ENCODE results near the gene PAQR5.

Gene PAQR5

DNA sequence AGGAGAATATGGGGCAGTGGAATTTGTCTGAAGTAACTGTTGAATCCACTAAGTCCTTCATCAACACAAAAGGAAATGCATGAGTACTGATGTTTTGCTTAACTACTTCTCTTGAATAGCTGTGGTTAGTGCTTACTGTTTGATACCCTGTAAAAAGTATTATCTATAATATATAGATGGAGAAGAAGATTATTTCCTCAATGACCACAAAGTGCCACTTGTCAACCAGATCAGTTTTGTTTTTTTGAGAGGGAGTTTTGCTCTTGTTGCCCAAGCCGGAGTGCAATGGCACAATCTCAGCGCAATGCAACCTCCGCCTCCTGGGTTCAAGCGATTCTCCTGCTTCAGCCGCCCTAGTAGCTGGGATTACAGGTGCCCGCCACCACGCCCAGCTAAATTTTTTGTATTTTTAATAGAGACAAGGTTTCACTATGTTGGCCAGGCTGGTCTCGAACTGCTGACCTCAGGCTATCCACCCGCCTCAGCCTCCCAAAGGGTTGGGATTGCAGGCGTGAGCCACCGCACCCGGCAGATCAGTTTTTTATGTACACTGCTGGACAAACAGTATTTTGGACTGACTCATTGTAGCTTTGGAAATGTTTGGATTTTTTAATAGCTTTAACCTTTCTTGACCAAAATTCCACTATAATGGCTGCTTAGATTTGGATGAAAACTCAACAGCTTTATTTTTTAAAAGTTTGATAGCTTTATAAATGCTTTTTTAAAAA lies 152.4 kb downstream of the PAQR5 start:
- TF ChIP-seq, protein P1, sequence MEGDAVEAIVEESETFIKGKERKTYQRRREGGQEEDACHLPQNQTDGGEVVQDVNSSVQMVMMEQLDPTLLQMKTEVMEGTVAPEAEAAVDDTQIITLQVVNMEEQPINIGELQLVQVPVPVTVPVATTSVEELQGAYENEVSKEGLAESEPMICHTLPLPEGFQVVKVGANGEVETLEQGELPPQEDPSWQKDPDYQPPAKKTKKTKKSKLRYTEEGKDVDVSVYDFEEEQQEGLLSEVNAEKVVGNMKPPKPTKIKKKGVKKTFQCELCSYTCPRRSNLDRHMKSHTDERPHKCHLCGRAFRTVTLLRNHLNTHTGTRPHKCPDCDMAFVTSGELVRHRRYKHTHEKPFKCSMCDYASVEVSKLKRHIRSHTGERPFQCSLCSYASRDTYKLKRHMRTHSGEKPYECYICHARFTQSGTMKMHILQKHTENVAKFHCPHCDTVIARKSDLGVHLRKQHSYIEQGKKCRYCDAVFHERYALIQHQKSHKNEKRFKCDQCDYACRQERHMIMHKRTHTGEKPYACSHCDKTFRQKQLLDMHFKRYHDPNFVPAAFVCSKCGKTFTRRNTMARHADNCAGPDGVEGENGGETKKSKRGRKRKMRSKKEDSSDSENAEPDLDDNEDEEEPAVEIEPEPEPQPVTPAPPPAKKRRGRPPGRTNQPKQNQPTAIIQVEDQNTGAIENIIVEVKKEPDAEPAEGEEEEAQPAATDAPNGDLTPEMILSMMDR (IDR thresholded peaks at IDR 0.05; ENCODE audit: extremely low read depth, insufficient read depth, missing control alignments), result no peak
- DNase-seq (ENCODE audit: low spot score), result no peak
- in situ Hi-C loops (cut with MboI; ENCODE audit: low pct_unique_long_range_greater_than_20kb, low sequenced_read_pairs, unreplicated experiment), result no loop called here

DNA sequence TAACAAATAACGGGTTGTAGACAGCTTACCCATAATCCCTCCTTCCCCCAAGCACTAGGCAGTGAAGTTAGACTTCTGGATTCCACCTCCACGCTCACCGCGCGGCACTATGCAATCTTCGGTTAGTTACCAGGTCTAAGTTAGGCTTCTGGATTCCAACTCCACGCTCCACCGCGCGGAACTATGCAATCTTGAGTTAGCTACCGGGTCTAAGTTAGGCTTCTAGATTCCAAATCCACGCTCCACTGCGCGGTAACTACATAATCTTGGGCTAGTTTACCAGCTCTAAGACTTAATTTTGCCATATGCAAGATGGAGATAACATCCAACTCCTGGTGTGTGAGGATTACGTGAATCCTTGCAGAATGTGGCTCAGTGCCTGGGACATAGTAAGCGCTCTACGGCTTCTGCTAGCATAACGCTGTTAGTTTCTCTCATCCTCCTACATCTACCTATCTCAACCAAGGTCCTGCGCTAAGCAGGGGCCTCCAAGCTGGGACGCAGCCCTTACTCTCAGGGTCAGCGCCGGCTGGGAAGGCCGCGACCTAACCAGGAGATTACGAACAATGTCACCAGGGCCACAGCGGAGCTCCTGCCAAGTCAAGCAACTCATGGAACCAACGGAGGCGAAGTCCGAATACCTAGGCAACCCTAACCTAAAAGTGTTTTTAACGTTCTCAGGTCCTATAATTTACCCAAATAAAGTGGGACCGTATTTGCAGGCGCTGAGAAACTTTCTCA lies 153.4 kb downstream of the PAQR5 start:
- TF ChIP-seq, protein P1 (IDR thresholded peaks at IDR 0.05; ENCODE audit: extremely low read depth, insufficient read depth, missing control alignments), result no peak
- in situ Hi-C loops (cut with MboI; ENCODE audit: low pct_unique_long_range_greater_than_20kb, low sequenced_read_pairs, unreplicated experiment), result no loop called here
- DNase-seq (ENCODE audit: low spot score), result no peak

DNA sequence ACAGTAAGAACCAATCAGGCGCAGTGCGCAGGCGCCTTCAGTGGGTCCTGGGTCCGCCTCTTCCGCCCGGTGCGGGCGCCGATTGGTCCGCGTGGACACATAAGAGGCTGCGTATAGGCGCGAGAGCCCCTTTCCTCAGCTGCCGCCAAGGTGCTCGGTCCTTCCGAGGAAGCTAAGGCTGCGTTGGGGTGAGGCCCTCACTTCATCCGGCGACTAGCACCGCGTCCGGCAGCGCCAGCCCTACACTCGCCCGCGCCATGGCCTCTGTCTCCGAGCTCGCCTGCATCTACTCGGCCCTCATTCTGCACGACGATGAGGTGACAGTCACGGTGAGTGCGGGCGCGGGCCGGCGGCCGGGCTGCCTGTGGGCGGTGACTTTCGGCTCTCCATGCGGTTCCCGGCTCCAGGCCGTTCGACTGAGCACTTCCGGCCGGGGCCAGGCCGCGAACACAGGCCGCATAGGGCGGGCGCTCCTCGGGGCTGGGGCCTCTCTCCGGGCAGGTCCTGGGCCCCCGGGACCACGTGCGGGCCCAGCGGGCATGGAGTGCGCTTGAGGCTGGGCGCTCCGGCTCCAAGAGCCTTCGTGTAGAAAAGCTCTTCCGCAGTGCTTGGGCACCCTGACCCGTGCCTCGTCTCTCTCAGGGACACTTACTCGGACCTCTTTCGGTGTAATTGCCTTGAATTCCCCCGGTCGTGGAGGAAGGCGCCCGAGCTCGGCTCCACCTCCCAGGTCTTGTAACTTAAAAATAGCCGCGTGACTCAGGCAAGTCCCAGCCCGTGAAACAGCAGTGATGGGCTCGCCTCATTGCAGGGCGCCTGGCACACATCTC lies 154.2 kb downstream of the PAQR5 start, which contains the start of gene RPLP1:
RPLP1 (plus strand) TSS at position 127 of the 830 bp plus-strand sequence; CDS start at position 258, 131 bp downstream.
- in situ Hi-C loops (cut with MboI; ENCODE audit: low pct_unique_long_range_greater_than_20kb, low sequenced_read_pairs, unreplicated experiment), result no loop called here
- TF ChIP-seq, protein P1 (IDR thresholded peaks at IDR 0.05; ENCODE audit: extremely low read depth, insufficient read depth, missing control alignments), result no peak
- peak; percentile 93 for DNase-seq (ENCODE audit: low spot score)

DNA sequence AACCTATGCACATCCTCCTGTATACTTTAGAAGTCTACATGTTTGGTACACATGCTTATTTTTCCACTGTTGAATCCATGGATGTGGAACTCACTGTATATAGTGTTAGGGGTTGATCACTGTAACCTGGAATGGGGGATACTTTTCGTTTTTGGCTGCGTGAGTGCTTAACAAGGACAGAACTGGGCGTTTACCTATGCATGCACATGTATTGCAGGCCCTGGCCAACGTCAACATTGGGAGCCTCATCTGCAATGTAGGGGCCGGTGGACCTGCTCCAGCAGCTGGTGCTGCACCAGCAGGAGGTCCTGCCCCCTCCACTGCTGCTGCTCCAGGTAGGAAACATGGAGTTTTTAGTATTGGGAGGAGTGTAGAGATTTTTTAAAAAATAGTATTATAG lies 156.2 kb downstream of the PAQR5 start:
- TF ChIP-seq, protein P1 (IDR thresholded peaks at IDR 0.05; ENCODE audit: extremely low read depth, insufficient read depth, missing control alignments), result no peak
- in situ Hi-C loops (cut with MboI; ENCODE audit: low pct_unique_long_range_greater_than_20kb, low sequenced_read_pairs, unreplicated experiment), result no loop called here
- no peak for DNase-seq (ENCODE audit: low spot score)

DNA sequence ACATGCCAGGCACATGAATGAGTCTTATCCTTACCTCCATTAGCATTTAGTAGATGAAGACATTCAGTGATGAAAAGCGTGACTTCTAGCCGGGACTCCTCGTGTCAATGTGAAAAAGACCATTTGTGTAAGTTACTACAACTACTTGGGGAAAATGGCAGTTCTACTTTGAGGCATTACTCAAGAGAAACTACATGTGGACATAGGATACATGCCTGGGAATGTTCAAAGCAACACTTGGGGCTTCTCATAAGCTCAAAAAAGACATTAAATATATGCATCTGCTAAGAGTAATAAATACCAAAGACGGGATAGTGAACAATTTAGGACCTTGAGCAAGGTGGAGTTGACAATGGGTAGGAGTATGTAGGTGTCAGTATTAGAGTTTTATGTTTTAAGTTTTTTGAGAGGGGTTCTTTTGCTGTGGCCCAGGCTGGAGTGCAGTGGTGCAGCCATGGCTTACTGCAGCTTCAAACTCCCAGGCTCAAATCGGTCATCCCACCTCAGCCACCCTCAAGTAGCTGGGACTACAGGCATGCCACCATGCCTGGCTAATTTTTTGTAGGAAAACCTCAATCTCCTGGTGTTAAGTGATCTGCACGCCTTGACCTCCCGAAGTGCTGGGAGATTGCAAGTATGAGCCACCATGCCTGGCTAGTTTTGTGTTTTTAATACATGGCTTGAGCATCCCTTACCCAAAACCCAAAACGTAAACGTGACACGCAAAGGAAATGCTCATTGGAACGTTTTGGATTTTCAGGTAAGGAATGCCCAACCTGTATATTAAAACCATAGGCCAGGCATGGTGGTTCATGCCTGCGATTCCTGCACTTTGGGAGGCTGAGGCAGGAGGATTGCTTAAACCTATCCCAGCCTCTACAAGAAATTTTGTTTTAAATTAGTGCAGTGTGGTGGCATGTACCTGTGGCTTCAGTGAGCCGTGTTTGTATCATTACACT lies 157.8 kb downstream of the PAQR5 start:
- no peak for DNase-seq (ENCODE audit: low spot score)
- in situ Hi-C loops (cut with MboI; ENCODE audit: low pct_unique_long_range_greater_than_20kb, low sequenced_read_pairs, unreplicated experiment), result no loop called here
- TF ChIP-seq, protein P1 (IDR thresholded peaks at IDR 0.05; ENCODE audit: extremely low read depth, insufficient read depth, missing control alignments), result no peak
